HG03060 (cell line): ENCODE data around the gene CHD2.

Experiments
- ATAC-seq: cut with Tn5 transposase; IDR thresholded peaks from one replicate; pipeline ENCODE4 v1.9.1; 2021; ENCODE audit warnings: low read depth, moderate number of reproducible peaks; ENCODE audit not compliant: unreplicated experiment

Gene CHD2

GRCh38 chr15:92952458-92952850 lies 52.3 kb downstream of the CHD2 start:
- no peak for ATAC-seq

GRCh38 chr15:92953566-92953965 lies 53.4 kb downstream of the CHD2 start:
- ATAC-seq, result no peak

GRCh38 chr15:92954002-92954401 lies 53.9 kb downstream of the CHD2 start:
- no peak for ATAC-seq

- ATAC-seq, result no peak
Observed at GRCh38 chr15:92954578-92954977, 54.5 kb downstream of the CHD2 start.

GRCh38 chr15:92955706-92956105 lies 55.6 kb downstream of the CHD2 start:
- ATAC-seq, result no peak

GRCh38 chr15:92958105-92958504 lies 58.0 kb downstream of the CHD2 start:
- no peak for ATAC-seq

- ATAC-seq, result no peak
Observed at GRCh38 chr15:92959219-92959618, 59.1 kb downstream of the CHD2 start.

GRCh38 chr15:92960996-92961681 lies 61.0 kb downstream of the CHD2 start:
- ATAC-seq, result no peak

- ATAC-seq, result no peak
Observed at GRCh38 chr15:92962914-92963313, 62.8 kb downstream of the CHD2 start.

- ATAC-seq, result no peak
Observed at GRCh38 chr15:92963794-92964193, 63.7 kb downstream of the CHD2 start.

- ATAC-seq, result no peak
Observed at GRCh38 chr15:92968926-92969651, 69.0 kb downstream of the CHD2 start.

- ATAC-seq, result no peak
Observed at GRCh38 chr15:92970656-92971055, 70.5 kb downstream of the CHD2 start.

GRCh38 chr15:92971081-92971480 lies 71.0 kb downstream of the CHD2 start:
- ATAC-seq, result no peak

- no peak for ATAC-seq
Observed at GRCh38 chr15:92971713-92972112, 71.6 kb downstream of the CHD2 start.

GRCh38 chr15:92974183-92974915 lies 74.2 kb downstream of the CHD2 start:
- no peak for ATAC-seq

- no peak for ATAC-seq
Observed at GRCh38 chr15:92979011-92979701, 79.0 kb downstream of the CHD2 start.

GRCh38 chr15:92981333-92981732 lies 81.2 kb downstream of the CHD2 start:
- no peak for ATAC-seq

- no peak for ATAC-seq
Observed at GRCh38 chr15:92984161-92984560, 84.0 kb downstream of the CHD2 start.

GRCh38 chr15:92989470-92989869 lies 89.3 kb downstream of the CHD2 start:
- peak; percentile 80 for ATAC-seq

- no peak for ATAC-seq
Observed at GRCh38 chr15:92990031-92990430, 89.9 kb downstream of the CHD2 start.

GRCh38 chr15:92992720-92993119 lies 92.6 kb downstream of the CHD2 start:
- ATAC-seq, result no peak
